NCI-H1694 treated with DMSO at 0.1 percent for 48 hours (cell line): ENCODE measurements around the gene CDKN2B-AS1.
A peak's percentile ranks its signal among the peaks of the same experiment; 100 is the strongest.
"Not testable (repeated sequence)": the region's sequence is repeated elsewhere in the genome, so short reads cannot be mapped to it uniquely, and the experiment has no call there.

Experiments
- DNase-seq: peaks from one replicate; lab custom pipeline; 2025; lab: John Stamatoyannopoulos, UW

The CDKN2B-AS1 gene

GRCh38 chr9:21994556-21995005, at the start of gene CDKN2B-AS1:
Gene CDKN2B-AS1 (plus strand): TSS chr9:21994791.
- peak; percentile 86 for DNase-seq

GRCh38 chr9:21945606-21946005, 49.0 kb upstream of the CDKN2B-AS1 start:
- no peak for DNase-seq

DNA sequence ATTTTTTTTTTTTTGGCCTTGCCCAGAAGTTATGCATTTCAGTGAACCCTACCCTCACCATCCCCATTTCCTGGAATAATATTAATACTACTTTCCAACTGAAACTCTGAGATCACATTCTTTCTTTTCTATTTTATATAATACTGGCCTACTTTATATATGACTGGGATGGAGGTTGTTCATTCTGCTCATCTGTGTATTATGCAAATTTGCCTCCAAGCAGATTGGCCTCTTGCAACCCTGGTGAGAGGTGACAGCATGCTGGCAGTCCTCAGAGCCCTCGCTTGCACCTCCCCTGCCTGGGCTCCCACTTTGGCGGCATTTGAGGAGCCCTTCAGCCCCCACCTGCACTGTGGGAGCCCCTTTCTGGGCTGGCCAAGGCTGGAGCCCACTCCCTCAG, 35.8 kb upstream of the CDKN2B-AS1 start:
- no peak for DNase-seq

GRCh38 chr9:21959268-21959667, 35.3 kb upstream of the CDKN2B-AS1 start:
- not testable (repeated sequence) for DNase-seq

DNA sequence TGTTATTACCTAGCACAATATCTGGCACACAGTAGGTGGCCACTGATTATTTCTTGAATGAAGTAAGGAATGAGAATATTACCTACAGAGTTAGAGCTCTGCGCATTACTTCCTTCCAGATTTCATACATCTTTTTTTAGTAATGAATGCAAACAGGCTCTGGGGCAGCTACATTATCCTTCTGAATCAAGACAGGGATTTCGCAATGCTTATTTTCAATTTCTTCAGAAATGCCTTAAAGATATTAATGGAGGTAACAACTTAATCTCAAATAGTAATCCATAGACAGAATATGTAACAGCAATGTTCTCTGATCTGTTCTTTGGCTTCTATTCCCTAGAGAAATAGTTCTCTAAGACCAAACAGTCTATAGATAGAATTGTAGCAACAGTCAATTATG, 33.0 kb upstream of the CDKN2B-AS1 start:
- no peak for DNase-seq

DNA sequence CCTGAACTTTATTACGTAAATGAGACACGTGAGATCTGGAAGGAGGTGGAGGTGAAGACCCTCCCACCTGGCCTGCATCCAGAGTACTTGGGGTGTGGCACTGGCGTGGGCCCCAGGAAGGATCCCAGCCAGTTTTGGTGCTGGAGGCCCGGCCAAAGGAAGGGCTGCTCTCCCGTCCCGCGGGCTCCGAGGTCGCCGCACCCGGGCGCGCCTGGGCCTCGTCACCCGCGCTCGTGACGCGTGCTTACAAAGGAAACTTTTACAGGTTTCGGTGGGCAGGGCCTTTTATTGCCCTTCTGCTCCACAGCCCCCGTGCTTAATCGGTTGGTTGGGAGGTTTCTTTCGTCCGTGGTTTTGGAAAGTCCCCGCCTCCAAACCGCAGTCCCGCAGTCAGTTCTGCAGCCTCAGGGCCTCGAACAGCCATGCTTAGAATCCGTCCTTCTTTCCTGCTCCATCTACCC, 29.6 kb upstream of the CDKN2B-AS1 start:
- no peak for DNase-seq

- no peak for DNase-seq
Observed at GRCh38 chr9:21965401-21965951, 29.1 kb upstream of the CDKN2B-AS1 start.

DNA sequence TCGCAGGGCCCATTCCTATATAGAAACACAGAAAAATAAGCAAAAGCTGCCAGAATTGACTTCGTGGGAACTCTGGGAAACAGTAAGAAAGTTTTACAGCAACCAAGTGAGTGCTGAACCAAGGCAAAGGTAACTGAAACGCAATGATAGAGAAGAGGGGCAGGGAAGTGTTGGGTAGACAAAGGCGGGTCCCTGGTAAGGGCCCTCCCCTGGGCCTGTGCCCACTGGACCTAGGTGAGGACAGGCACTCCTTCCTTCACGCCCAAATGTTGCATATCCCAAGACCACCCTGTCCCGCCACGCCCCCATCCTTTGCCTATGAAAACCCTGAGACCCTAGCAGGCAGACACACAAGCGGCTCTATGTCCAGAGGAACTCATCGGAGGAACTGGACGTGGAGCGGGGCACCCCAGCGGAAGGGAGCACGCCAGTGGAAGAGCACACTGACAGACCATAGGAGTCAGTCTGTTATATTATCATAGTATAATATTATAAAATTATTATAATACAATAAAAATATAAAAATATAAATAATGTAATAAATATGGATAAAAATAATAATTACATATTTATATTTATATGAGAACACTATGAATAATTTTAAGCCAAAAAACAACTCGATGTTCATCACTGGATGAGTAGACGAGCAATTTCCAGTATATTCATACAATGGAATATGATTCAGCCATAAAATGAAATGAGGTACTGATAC, 28.3 kb upstream of the CDKN2B-AS1 start:
- DNase-seq = no peak

GRCh38 chr9:21967169-21967568, 27.4 kb upstream of the CDKN2B-AS1 start:
- no peak for DNase-seq

GRCh38 chr9:21967702-21968101, 26.9 kb upstream of the CDKN2B-AS1 start:
- DNase-seq = no peak

GRCh38 chr9:21968331-21969010, 26.1 kb upstream of the CDKN2B-AS1 start:
- DNase-seq = no peak

GRCh38 chr9:21969011-21969940, 25.3 kb upstream of the CDKN2B-AS1 start:
- DNase-seq = no peak

- DNase-seq = no peak
Observed at GRCh38 chr9:21969951-21970799, 24.4 kb upstream of the CDKN2B-AS1 start.

GRCh38 chr9:21970800-21971640, 23.6 kb upstream of the CDKN2B-AS1 start:
- no peak for DNase-seq

- DNase-seq = no peak
Observed at GRCh38 chr9:21972361-21972760, 22.2 kb upstream of the CDKN2B-AS1 start.

DNA sequence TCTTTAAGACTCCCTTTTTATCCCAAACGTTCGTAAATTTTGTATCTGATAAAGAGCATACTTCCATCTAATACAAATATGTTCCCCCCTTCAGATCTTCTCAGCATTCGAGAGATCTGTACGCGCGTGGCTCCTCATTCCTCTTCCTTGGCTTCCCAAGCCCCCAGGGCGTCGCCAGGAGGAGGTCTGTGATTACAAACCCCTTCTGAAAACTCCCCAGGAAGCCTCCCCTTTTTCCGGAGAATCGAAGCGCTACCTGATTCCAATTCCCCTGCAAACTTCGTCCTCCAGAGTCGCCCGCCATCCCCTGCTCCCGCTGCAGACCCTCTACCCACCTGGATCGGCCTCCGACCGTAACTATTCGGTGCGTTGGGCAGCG, 20.3 kb upstream of the CDKN2B-AS1 start:
- no peak for DNase-seq

DNA sequence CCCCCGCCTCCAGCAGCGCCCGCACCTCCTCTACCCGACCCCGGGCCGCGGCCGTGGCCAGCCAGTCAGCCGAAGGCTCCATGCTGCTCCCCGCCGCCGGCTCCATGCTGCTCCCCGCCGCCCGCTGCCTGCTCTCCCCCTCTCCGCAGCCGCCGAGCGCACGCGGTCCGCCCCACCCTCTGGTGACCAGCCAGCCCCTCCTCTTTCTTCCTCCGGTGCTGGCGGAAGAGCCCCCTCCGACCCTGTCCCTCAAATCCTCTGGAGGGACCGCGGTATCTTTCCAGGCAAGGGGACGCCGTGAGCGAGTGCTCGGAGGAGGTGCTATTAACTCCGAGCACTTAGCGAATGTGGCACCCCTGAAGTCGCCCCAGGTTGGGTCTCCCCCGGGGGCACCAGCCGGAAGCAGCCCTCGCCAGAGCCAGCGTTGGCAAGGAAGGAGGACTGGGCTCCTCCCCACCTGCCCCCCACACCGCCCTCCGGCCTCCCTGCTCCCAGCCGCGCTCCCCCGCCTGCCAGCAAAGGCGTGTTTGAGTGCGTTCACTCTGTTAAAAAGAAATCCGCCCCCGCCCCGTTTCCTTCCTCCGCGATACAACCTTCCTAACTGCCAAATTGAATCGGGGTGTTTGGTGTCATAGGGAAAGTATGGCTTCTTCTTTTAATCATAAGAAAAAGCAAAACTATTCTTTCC, 19.7 kb upstream of the CDKN2B-AS1 start:
- peak; percentile 70 for DNase-seq

GRCh38 chr9:21976334-21976875, 18.2 kb upstream of the CDKN2B-AS1 start:
- DNase-seq = no peak

DNA sequence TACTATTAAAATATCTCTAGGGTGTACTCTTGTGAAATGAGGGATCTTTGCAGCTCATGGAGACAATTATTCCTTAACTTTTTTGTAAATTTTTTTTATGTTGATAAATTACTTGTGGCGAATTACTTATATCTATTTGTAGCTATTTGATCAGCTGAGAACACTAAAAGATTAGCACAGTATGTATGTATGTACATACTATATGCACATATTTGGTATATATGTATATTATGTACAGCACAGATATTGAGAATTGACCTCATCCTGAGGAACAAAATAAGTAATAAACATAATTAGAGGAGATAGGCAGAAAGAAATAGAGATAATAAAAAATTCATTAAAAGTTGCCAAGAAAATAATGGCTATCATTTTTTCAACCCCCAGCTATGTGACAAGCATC, 12.2 kb upstream of the CDKN2B-AS1 start:
- no peak for DNase-seq
